DOHH2 (cell line): Measurements from ENCODE around the gene MRPL17.

Experiments
- H3F3A ChIP-seq: fragments of 200-600 bp; sonication (generic), shearing (Covaris generic); 2 replicates; pipeline ENCODE4 v1.6.0; 2016; ENCODE audit warnings: antibody characterized with exemption, mild to moderate bottlenecking; ENCODE audit not compliant: control insufficient read depth, insufficient read depth
- H3K27ac ChIP-seq: fragments of 200-600 bp; sonication (generic); 2 replicates; pipeline ENCODE4 v1.5.1; 2014; ENCODE audit warnings: low read depth, mild to moderate bottlenecking, low read length, moderate library complexity
- H3K27me3 ChIP-seq: fragments of 200-600 bp; sonication (generic); 2 replicates; pipeline ENCODE4 v1.6.1; 2014; ENCODE audit warnings: mild to moderate bottlenecking, low read length, mixed read lengths; ENCODE audit not compliant: control insufficient read depth
- H3K36me3 ChIP-seq: fragments of 200-600 bp; sonication (generic); 2 replicates; pipeline ENCODE4 v1.6.1; 2014; ENCODE audit warnings: mild to moderate bottlenecking, low read length, moderate library complexity, mixed read lengths; ENCODE audit not compliant: control insufficient read depth
- H3K4me1 ChIP-seq: fragments of 200-600 bp; sonication (generic); 2 replicates; pipeline ENCODE4 v1.6.1; 2014; ENCODE audit warnings: mild to moderate bottlenecking, low read length, mixed read lengths; ENCODE audit not compliant: control insufficient read depth
- H3K4me2 ChIP-seq: fragments of 200-600 bp; sonication (generic); 2 replicates; pipeline ENCODE4 v1.6.0; 2014; ENCODE audit warnings: mild to moderate bottlenecking, low read length, moderate library complexity
- H3K4me3 ChIP-seq: fragments of 200-600 bp; sonication (generic); 2 replicates; pipeline ENCODE4 v1.5.1; 2014; ENCODE audit warnings: mild to moderate bottlenecking, low read length, mixed read lengths
- H3K79me2 ChIP-seq: fragments of 200-600 bp; sonication (generic); 2 replicates; pipeline ENCODE4 v1.6.1; 2014; ENCODE audit warnings: mild to moderate bottlenecking, low read length, mixed read lengths; ENCODE audit not compliant: control insufficient read depth
- H3K9me2 ChIP-seq: fragments of 200-600 bp; sonication (generic); replicated peaks from 2 replicates; pipeline ENCODE4 v1.6.1; 2014; ENCODE audit warnings: mild to moderate bottlenecking, low read length, mixed read lengths; ENCODE audit not compliant: control insufficient read depth
- H3K9me3 ChIP-seq: fragments of 200-600 bp; sonication (generic); 2 replicates; pipeline ENCODE4 v1.6.1; 2014; ENCODE audit warnings: antibody characterized with exemption, low read length, mixed read lengths; ENCODE audit not compliant: control insufficient read depth, insufficient read depth
- H4K20me1 ChIP-seq: fragments of 200-600 bp; sonication (generic); 2 replicates; pipeline ENCODE4 v1.6.0; 2014; ENCODE audit warnings: low read depth, mild to moderate bottlenecking, antibody characterized with exemption, low read length, moderate library complexity; ENCODE audit not compliant: control insufficient read depth, insufficient read depth
- CTCF ChIP-seq: fragments of 200-600 bp; sonication (generic); IDR thresholded peaks from one replicate; pipeline ENCODE4 v1.5.1; 2014; ENCODE audit warnings: antibody characterized with exemption, mild to moderate bottlenecking, low read depth, low read length; ENCODE audit not compliant: poor library complexity, severe bottlenecking
- EZH2phosphoT487 ChIP-seq: fragments of 200-600 bp; sonication (generic); IDR thresholded peaks from 2 replicates; pipeline ENCODE4 v1.6.1; 2017; ENCODE audit warnings: borderline replicate concordance, mild to moderate bottlenecking, antibody characterized with exemption, low read length, moderate library complexity, mixed read lengths

The MRPL17 gene

GRCh38 chr11:6664551-6664950 lies 18.6 kb downstream of the MRPL17 start:
- Histone ChIP-seq H3K4me2 (no peak overlapping the region), H3F3A (no peaks in the 10 kb centered on the region), H3K27ac (no peak overlapping the region), H3K27me3 (peaks cover 11% of the 10 kb centered on the region), H3K9me3 (no peaks in the 10 kb centered on the region), H3K4me1 (peaks cover 3% of the 10 kb centered on the region; the same call in 1 of the 2 replicates), H3K36me3 (no peaks in the 10 kb centered on the region), H4K20me1 (no peaks in the 10 kb centered on the region), H3K79me2 (no peaks in the 10 kb centered on the region), H3K4me3 (no peak overlapping the region), H3K9me2 (no peaks in the 10 kb centered on the region)
- TF ChIP-seq CTCF, result no peak
- no peak for TF ChIP-seq EZH2phosphoT487

GRCh38 chr11:6663794-6664469 lies 19.2 kb downstream of the MRPL17 start:
- H3K9me2 ChIP-seq, result no peaks in the 10 kb centered on the region

GRCh38 chr11:6660712-6661111 lies 22.4 kb downstream of the MRPL17 start:
- Histone ChIP-seq H3K9me3 (no peaks in the 10 kb centered on the region), H3K4me2 (no peak overlapping the region), H3K79me2 (no peaks in the 10 kb centered on the region), H4K20me1 (no peaks in the 10 kb centered on the region), H3K36me3 (no peaks in the 10 kb centered on the region), H3K27ac (no peak overlapping the region), H3K9me2 (no peaks in the 10 kb centered on the region), H3F3A (no peaks in the 10 kb centered on the region), H3K4me1 (no peaks in the 10 kb centered on the region), H3K4me3 (no peak overlapping the region), H3K27me3 (peaks cover 27% of the 10 kb centered on the region)
- TF ChIP-seq CTCF, result no peak
- no peak for TF ChIP-seq EZH2phosphoT487

More at GRCh38 chr11:6663794-6664469, 19.2 kb downstream of the MRPL17 start:
- no peaks in the 10 kb centered on the region for H3K79me2 ChIP-seq
- TF ChIP-seq EZH2phosphoT487, result no peak
- no peak for TF ChIP-seq CTCF
- H3K9me3 ChIP-seq, result no peaks in the 10 kb centered on the region
- no peaks in the 10 kb centered on the region for H3K36me3 ChIP-seq
- no peak overlapping the region for H3K4me2 ChIP-seq
- H4K20me1 ChIP-seq, result no peaks in the 10 kb centered on the region
- peaks cover 11% of the 10 kb centered on the region for H3K27me3 ChIP-seq
- H3F3A ChIP-seq, result no peaks in the 10 kb centered on the region
- H3K4me1 ChIP-seq, result peaks cover 3% of the 10 kb centered on the region; the same call in 1 of the 2 replicates
- no peak overlapping the region for H3K27ac ChIP-seq
- H3K4me3 ChIP-seq, result no peak overlapping the region
